ENCODE data around the gene ATF6. TPM values are rescaled to one million over a fixed set of nuclear protein-coding genes. Genes with fewer than 3 reads are reported as not detected.
A peak's percentile ranks its signal among the peaks of the same experiment; 100 is the strongest.

The ATF6 gene
- total RNA-seq, 4 donors from 2014 or later = 13.4 to 24.8 (median 17.6) TPM

DNA sequence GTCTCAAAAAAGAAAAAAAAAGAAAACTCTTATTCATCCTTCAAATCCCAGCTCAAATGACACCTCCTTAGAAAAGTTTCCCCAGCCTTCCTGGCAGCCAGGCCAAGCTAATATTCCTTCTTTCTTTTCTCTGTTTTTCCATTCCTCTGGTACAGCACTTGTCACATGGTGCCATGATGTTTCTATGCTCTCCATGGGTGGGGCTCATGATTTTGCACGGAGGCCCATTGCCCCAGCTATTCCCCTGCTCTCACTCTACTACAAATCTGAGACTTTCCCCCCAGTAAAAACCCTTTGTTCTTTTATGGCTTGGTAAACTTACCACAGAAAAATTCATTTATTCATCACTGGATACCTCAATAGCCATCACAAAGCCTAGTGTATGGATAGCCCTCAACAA is 231.0 kb downstream of the ATF6 start:
- H3K4me3 ChIP-seq = no peak overlapping the region
- no peak overlapping the region for H3K27ac ChIP-seq
- TF ChIP-seq POLR2A (IDR thresholded peaks at IDR 0.05) (no peak), CTCF (IDR thresholded peaks at IDR 0.05) (no peak)
- intact Hi-C loops (cut with DNase I) = no loop called here
- no peaks in the 10 kb centered on the region for H3K9me3 ChIP-seq
- 69 to 81% methylated on average over 1 of the region's 1 CpG for WGBS, 2 donors
- no peaks in the 10 kb centered on the region for H3K4me1 ChIP-seq
- DNase-seq = no peak
- H3K27me3 ChIP-seq = peaks cover 0 to 16% (median 0%) of the 10 kb centered on the region in 4 donors
- H3K36me3 ChIP-seq = no peaks in the 10 kb centered on the region

GRCh38 chr1:161998811-161999210 is 232.7 kb downstream of the ATF6 start:
- H3K4me1 ChIP-seq = peaks cover 0 to 10% (median 0%) of the 10 kb centered on the region in 3 donors
- intact Hi-C loops (cut with DNase I) = no loop called here
- no peak for DNase-seq
- no peak overlapping the region for H3K4me3 ChIP-seq
- H3K27me3 ChIP-seq = peaks cover 0 to 23% (median 0%) of the 10 kb centered on the region in 4 donors
- no peaks in the 10 kb centered on the region for H3K9me3 ChIP-seq
- H3K27ac ChIP-seq = no peak overlapping the region
- H3K36me3 ChIP-seq = no peaks in the 10 kb centered on the region
- WGBS, 2 donors = 57 to 71% methylated on average over 5 of the region's 5 CpGs
- TF ChIP-seq POLR2A (IDR thresholded peaks at IDR 0.05) (no peak), CTCF (IDR thresholded peaks at IDR 0.05) (no peak)

GRCh38 chr1:161999301-162000052 is 233.4 kb downstream of the ATF6 start:
- TF ChIP-seq POLR2A (IDR thresholded peaks at IDR 0.05) = no peak
- no peak for TF ChIP-seq CTCF (IDR thresholded peaks at IDR 0.05)
- H3K27ac ChIP-seq = no peak overlapping the region
- DNase-seq = no peak
- H3K9me3 ChIP-seq = no peaks in the 10 kb centered on the region
- H3K4me1 ChIP-seq = peaks cover 0 to 12% (median 2%) of the 10 kb centered on the region in 3 donors
- no peak overlapping the region for H3K4me3 ChIP-seq
- 57% methylated on average over 7 to 8 of the region's 8 CpGs for WGBS, 2 donors
- peaks cover 0 to 22% (median 0%) of the 10 kb centered on the region in 4 donors for H3K27me3 ChIP-seq
- no peaks in the 10 kb centered on the region for H3K36me3 ChIP-seq
- intact Hi-C loops (cut with DNase I) = no loop called here

DNA sequence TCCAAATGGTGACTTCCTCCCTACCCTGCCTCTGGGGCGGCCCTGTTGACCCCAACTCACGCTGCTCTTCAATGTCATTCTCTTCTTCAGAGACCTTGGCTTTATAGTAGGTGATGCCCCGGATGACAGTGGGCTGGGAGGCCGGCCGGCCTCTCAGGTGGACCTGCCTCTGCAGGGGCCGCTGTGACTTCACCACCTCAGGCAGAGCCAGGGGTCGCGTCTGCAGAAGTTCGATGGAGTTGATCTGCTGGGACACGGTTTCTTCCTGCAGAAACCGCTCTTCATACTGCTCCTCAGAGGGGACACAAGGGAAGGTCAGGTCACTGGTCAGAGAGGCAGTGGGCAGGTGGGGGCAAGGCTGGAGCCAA is 233.9 kb downstream of the ATF6 start:
- Histone ChIP-seq H3K4me3 (no peak overlapping the region), H3K9me3 (no peaks in the 10 kb centered on the region), H3K36me3 (no peaks in the 10 kb centered on the region), H3K27me3 (peaks cover 0 to 22% (median 0%) of the 10 kb centered on the region in 4 donors), H3K27ac (no peak overlapping the region), H3K4me1 (peaks cover 0 to 12% (median 2%) of the 10 kb centered on the region in 3 donors)
- DNase-seq = no peak
- TF ChIP-seq CTCF (IDR thresholded peaks at IDR 0.05) (no peak), POLR2A (IDR thresholded peaks at IDR 0.05) (no peak)
- 75 to 98% methylated on average over 2 to 7 of the region's 11 CpGs for WGBS, 2 donors
- intact Hi-C loops (cut with DNase I) = no loop called here

GRCh38 chr1:162003061-162003829 is 237.1 kb downstream of the ATF6 start:
- intact Hi-C loops (cut with DNase I) = no loop called here
- Histone ChIP-seq H3K4me1 (peaks cover 0 to 12% (median 2%) of the 10 kb centered on the region in 3 donors), H3K4me3 (peak overlapping the region in 1 of 4 donors; percentile 35), H3K36me3 (no peaks in the 10 kb centered on the region), H3K27me3 (peaks cover 0 to 17% (median 0%) of the 10 kb centered on the region in 4 donors), H3K27ac (peak overlapping the region in 2 of 4 donors; percentile 47 to 83), H3K9me3 (no peaks in the 10 kb centered on the region)
- 54 to 86% methylated on average over 11 of the region's 15 CpGs for WGBS, 2 donors
- TF ChIP-seq CTCF (IDR thresholded peaks at IDR 0.05) = no peak
- TF ChIP-seq POLR2A (IDR thresholded peaks at IDR 0.05) = no peak
- DNase-seq = no peak
